Measurements from ENCODE around the gene CATSPER1.
"Not testable (repeated sequence)": the region's sequence is repeated elsewhere in the genome, so short reads cannot be mapped to it uniquely, and the experiment has no call there.

The CATSPER1 gene

DNA sequence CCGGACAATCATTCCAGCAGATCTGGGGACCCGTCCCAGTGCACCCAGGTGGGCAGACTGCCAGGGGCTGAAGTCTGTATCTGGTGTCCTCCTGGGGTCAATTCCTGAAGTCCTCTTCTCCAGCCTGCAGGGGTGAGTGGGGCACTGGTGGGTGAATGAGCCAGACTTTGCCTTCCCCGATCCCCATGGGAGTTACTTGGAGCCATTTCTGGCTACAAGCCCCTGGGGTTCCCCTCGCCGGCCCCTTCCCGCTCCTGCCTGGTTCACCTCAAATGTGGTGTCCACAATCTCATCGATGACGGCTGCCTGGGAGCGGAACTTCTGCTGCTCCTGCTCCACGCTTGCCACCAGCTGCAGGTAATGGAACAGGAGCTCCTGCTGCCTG, 9.5 kb downstream of the CATSPER1 start:
- DNase-seq = no peak

- no peak for DNase-seq
Measured at GRCh38 chr11:66015936-66016792, 10.1 kb downstream of the CATSPER1 start.

GRCh38 chr11:66015454-66015881, 10.8 kb downstream of the CATSPER1 start:
- peak; percentile 61 for DNase-seq

DNA sequence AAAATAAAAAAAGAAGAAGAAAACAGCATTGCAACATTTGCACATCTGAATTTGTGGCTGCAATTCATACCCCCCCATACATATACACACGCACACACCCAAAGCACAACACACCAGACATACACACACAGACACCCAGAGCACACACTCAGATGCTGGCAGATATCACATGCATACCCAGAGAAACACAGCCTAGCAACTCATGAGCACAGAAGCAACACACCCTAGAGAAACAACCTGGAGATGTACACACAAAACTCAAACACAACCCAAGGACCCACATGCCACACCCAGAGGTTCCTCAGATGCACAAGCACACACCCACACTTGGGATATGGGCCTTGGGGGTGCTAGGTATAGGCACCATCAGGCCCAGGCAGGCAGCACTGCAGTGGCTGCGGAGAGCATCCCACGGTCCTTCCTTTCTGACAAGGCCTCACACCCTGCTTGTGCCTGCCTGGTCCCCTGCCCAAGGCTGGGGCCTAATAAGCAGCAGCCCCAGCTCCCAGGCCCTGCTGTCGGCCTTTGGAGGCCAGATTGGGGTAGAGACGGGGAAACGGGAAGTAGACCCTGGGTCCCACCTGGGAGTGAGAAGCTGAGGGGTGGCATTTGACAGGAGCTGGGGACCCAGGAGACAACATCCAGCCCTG, 11.3 kb downstream of the CATSPER1 start:
- no peak for DNase-seq

- DNase-seq = no peak
Measured at GRCh38 chr11:66013762-66014100, 12.5 kb downstream of the CATSPER1 start.

DNA sequence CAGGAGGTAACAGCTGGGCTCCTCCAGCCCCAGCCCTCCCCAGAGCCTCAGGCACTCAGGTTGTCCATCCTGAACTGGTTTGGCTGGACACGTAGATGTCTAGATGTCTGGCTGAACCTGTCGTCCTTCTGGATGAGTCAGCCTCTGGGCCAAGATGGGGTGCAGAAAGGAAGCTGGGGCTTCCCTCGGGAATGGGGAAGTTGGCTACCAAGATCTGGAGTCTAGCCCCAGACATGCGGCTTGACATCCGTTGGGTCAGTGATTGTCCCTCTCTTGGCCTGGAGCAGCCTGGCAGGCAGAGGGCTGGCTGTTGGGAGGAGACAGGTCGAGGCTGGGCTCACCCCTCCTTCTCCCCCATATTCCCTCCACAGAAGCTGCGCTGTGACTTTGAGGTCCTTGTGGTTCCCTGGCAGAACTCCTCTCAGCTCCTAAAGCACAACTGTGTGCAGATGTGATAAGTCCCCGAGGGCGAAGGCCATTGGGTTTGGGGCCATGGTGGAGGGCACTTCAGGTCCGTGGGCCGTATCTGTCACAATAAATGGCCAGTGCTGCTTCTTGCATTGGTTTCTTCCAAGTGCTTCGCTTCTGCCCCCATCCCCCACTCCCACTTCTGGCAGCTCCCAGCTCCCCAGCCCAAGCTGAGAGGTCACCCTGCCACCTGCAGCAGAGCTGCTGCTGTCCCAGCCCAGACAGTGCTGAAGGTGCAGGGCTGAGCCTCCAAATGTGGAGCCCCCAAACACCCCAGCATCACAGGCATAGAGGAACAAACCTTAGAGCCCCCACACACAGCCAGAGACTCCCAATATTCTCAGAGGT, 13.1 kb downstream of the CATSPER1 start:
- DNase-seq = peak; percentile 56

DNA sequence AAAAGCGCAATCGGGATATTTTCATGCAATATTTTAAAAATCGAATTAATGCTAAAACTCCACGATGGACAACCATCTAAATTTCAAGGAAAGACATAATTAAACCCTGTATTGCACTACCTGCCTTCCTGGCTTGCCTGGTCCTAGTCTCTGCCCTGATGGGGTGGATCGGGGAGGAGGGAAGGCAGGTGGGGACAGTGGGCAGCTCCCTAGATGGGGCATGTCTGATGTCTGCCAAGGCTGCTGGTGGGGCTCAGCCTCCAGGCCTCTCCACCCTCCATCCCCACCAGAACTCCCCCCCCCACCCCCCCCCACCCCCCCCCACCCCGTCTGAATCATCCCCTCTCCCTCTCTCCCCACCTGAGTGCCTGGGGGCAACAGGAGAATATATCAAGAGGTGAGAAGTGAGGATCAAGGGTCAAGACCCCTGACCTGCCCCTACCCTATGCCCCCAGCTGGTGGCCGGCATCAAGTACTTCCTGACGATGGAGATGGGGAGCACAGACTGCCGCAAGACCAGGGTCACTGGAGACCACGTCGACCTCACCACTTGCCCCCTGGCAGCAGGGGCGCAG, 13.8 kb downstream of the CATSPER1 start:
- no peak for DNase-seq

- no peak for DNase-seq
Measured at GRCh38 chr11:66011785-66012303, 14.4 kb downstream of the CATSPER1 start, which contains the start of gene CST6. Gene CST6 (plus strand): TSS chr11:66012008. CDS start chr11:66012045, 37 bp downstream.

GRCh38 chr11:66011239-66011784, 15.0 kb downstream of the CATSPER1 start:
- peak; percentile 92 for DNase-seq

DNA sequence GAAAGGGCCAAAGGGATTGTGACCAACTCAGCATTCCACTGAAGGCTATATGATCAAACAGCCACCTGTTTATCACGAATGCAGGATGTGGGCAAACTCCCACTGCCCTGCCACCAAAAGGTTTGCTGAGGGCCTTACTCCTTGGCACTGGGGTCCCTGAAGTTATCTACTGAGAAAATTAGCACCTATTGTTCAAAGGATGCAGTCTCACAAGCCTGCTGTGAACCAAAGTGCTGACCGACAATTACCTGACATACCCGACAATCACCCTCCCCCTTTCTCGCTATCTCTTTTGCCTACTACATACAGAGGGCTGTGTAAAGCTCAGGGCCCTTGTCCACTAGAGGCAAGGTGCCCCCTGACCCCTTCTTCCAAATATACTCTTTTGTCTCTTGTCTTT, 16.2 kb downstream of the CATSPER1 start:
- not testable (repeated sequence) for DNase-seq

- DNase-seq = no peak
Measured at GRCh38 chr11:66008468-66009101, 17.7 kb downstream of the CATSPER1 start.

GRCh38 chr11:66008095-66008467, 18.2 kb downstream of the CATSPER1 start:
- DNase-seq = no peak

- peak; percentile 74 for DNase-seq
Measured at GRCh38 chr11:66007201-66007634, 19.1 kb downstream of the CATSPER1 start.

GRCh38 chr11:66006891-66007176, 19.4 kb downstream of the CATSPER1 start:
- no peak for DNase-seq

GRCh38 chr11:66006134-66006890, 20.0 kb downstream of the CATSPER1 start:
- DNase-seq = no peak

GRCh38 chr11:66004186-66004585, 22.1 kb downstream of the CATSPER1 start:
- no peak for DNase-seq

- DNase-seq = no peak
Measured at GRCh38 chr11:66003291-66003690, 23.0 kb downstream of the CATSPER1 start.

- DNase-seq = peak; percentile 39
Measured at GRCh38 chr11:66002648-66003225, 23.5 kb downstream of the CATSPER1 start.

GRCh38 chr11:66001942-66002647, 24.2 kb downstream of the CATSPER1 start, which contains the start of the genes BANF1 and EIF1AD:
Gene BANF1 (plus strand): TSS chr11:66002503. CDS start chr11:66003251, 748 bp downstream.
Gene EIF1AD (minus strand): TSS chr11:66002157. CDS start chr11:66000389, 1,768 bp downstream.
- DNase-seq = peak; percentile 98

GRCh38 chr11:65997286-65997685, 29.0 kb downstream of the CATSPER1 start:
- no peak for DNase-seq

All from NCI-H226 (cell line).